NB4 (cell line): Measurements from ENCODE around the gene HDGFL3.
"Not testable (repeated sequence)": the region's sequence is repeated elsewhere in the genome, so short reads cannot be mapped to it uniquely, and the experiment has no call there.

ENCODE experiments used
- DNase-seq: peaks from one replicate; pipeline ENCODE4 v3.0.0; 2010; ENCODE audit warnings: low read depth
- H3K4me3 ChIP-seq: one replicate; pipeline ENCODE4 v1.5.1; 2011; ENCODE audit warnings: mild to moderate bottlenecking, low read depth, low read length, moderate library complexity
- CTCF ChIP-seq: IDR thresholded peaks from one replicate; pipeline ENCODE4 v1.5.1; 2012; ENCODE audit warnings: low read depth, low read length
- MAX ChIP-seq: IDR thresholded peaks from 2 replicates; pipeline ENCODE4 v1.6.1; 2011; ENCODE audit warnings: low read depth, low read length
- MYC ChIP-seq: IDR thresholded peaks from 2 replicates; pipeline ENCODE4 v1.6.1; 2011; ENCODE audit warnings: low read depth, low read length
- POLR2A ChIP-seq: IDR thresholded peaks from 2 replicates; pipeline ENCODE4 v1.6.1; 2011; ENCODE audit warnings: mild to moderate bottlenecking; ENCODE audit not compliant: insufficient read length; ENCODE audit errors: extremely low read depth

The HDGFL3 gene

GRCh38 chr15:83174891-83175290 lies 32.7 kb downstream of the HDGFL3 start:
- TF ChIP-seq CTCF (no peak), MAX (no peak), POLR2A (no peak), MYC (no peak)
- DNase-seq = no peak
- no peak overlapping the region for H3K4me3 ChIP-seq

GRCh38 chr15:83170474-83171165 lies 37.0 kb downstream of the HDGFL3 start:
- no peak overlapping the region for H3K4me3 ChIP-seq
- no peak for TF ChIP-seq POLR2A
- TF ChIP-seq CTCF = no peak
- no peak for TF ChIP-seq MAX
- no peak for TF ChIP-seq MYC
- no peak for DNase-seq

- not testable (repeated sequence) for DNase-seq
Measured at GRCh38 chr15:83169576-83169975, 38.0 kb downstream of the HDGFL3 start.

GRCh38 chr15:83166830-83167229 lies 40.8 kb downstream of the HDGFL3 start:
- no peak overlapping the region for H3K4me3 ChIP-seq
- TF ChIP-seq CTCF = no peak
- no peak for TF ChIP-seq POLR2A
- TF ChIP-seq MYC = no peak
- TF ChIP-seq MAX = no peak

More at GRCh38 chr15:83169576-83169975, 38.0 kb downstream of the HDGFL3 start:
- not testable (repeated sequence) for H3K4me3 ChIP-seq

GRCh38 chr15:83166218-83166617 lies 41.4 kb downstream of the HDGFL3 start:
- no peak for DNase-seq
- TF ChIP-seq MYC = no peak
- TF ChIP-seq CTCF = no peak
- TF ChIP-seq MAX = no peak
- no peak for TF ChIP-seq POLR2A

More at GRCh38 chr15:83166830-83167229, 40.8 kb downstream of the HDGFL3 start:
- DNase-seq = no peak

GRCh38 chr15:83164771-83165404 lies 42.7 kb downstream of the HDGFL3 start:
- no peak overlapping the region for H3K4me3 ChIP-seq
- no peak for TF ChIP-seq POLR2A
- no peak for TF ChIP-seq MAX
- no peak for TF ChIP-seq CTCF
- TF ChIP-seq MYC = no peak
- no peak for DNase-seq

More at GRCh38 chr15:83166218-83166617, 41.4 kb downstream of the HDGFL3 start:
- H3K4me3 ChIP-seq = no peak overlapping the region
